H1 (cell line): Measurements from ENCODE around the gene VCX3A. TPM values are rescaled to one million over a fixed set of nuclear protein-coding genes. Genes with fewer than 3 reads are reported as not detected.

Experiments
- MAFK ChIP-seq: IDR thresholded peaks from 2 replicates; pipeline ENCODE4 v1.6.1; 2012; ENCODE audit warnings: low read depth, mild to moderate bottlenecking, improper control_type of control experiment, low read length
- RFX5 ChIP-seq: IDR thresholded peaks from 2 replicates; pipeline ENCODE4 v1.6.1; 2011; ENCODE audit warnings: low read depth, low read length, improper control_type of control experiment, borderline replicate concordance
- TCF12 ChIP-seq: IDR thresholded peaks from 2 replicates; pipeline ENCODE4 v1.6.1; 2011; ENCODE audit warnings: low read depth, mild to moderate bottlenecking, low read length
- polyA plus RNA-seq, 7 experiments: library from polyadenylated mRNA; depleted of rRNA in 3 of 7; stranded (reverse) in 5 of 7; unstranded in 2 of 7; fragments of >200 nt in 5 of 7; fragments of 200-250 nt in 2 of 7; gene quantifications; 1 replicate in 5 of 7; 2 replicates in 1 of 7; 4 replicates in 1 of 7; pipeline versions ENCODE4 v1.2.1 to v1.2.3, GENCODE V29; 2011 to 2013; ENCODE audit warnings: missing spikeins in 2 of 7, mixed read lengths in 2 of 7
- total RNA-seq: library from RNA; stranded (reverse); fragmentation: NEBNext Ultra II Directional; extraction: Animal tissue kit (Norgen Biotek cat#: 25700); gene quantifications from 2 replicates; pipeline ENCODE4 v1.2.1, GENCODE V29; 2021
- TF ChIP-seq, protein P1 (sequence below): fragments of 300-600 bp; sonication (generic); IDR thresholded peaks from 2 replicates; pipeline ENCODE4 v1.7.1; 2012; ENCODE audit warnings: low read length, moderate library complexity, mild to moderate bottlenecking, inconsistent platforms; ENCODE audit not compliant: insufficient replicate concordance
- TF ChIP-seq, protein P2 (sequence below): IDR thresholded peaks from 2 replicates; pipeline ENCODE4 v1.6.1; 2011; ENCODE audit warnings: low read depth, mild to moderate bottlenecking, low read length; ENCODE audit not compliant: insufficient read depth

The VCX3A gene
- total and polyA plus RNA-seq, 2 of the 8 experiments (the other 6 are each of a cell fraction or from before 2014, with no cell fraction given): 0.38 to 0.63 TPM

DNA sequence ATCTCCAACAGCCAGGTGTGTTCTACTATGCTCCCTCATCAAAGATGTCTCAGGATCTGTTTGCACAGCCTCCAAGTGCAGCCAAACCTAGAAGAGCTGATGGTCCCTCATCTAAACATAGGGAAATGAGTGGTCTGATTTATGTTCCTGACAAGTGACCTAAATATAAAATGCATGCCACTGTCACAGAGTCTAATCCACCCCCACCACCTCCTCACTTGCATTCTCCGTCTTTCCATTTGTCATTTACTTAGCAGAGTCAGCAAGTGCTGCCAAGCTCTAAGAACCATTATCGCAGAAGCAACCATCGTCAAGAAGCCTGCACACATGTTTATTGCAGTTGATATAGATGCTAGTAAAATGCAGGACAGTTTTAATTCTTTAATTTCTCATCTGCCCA lies 33.1 kb upstream of the VCX3A start (continued):
- TF ChIP-seq, protein P1, sequence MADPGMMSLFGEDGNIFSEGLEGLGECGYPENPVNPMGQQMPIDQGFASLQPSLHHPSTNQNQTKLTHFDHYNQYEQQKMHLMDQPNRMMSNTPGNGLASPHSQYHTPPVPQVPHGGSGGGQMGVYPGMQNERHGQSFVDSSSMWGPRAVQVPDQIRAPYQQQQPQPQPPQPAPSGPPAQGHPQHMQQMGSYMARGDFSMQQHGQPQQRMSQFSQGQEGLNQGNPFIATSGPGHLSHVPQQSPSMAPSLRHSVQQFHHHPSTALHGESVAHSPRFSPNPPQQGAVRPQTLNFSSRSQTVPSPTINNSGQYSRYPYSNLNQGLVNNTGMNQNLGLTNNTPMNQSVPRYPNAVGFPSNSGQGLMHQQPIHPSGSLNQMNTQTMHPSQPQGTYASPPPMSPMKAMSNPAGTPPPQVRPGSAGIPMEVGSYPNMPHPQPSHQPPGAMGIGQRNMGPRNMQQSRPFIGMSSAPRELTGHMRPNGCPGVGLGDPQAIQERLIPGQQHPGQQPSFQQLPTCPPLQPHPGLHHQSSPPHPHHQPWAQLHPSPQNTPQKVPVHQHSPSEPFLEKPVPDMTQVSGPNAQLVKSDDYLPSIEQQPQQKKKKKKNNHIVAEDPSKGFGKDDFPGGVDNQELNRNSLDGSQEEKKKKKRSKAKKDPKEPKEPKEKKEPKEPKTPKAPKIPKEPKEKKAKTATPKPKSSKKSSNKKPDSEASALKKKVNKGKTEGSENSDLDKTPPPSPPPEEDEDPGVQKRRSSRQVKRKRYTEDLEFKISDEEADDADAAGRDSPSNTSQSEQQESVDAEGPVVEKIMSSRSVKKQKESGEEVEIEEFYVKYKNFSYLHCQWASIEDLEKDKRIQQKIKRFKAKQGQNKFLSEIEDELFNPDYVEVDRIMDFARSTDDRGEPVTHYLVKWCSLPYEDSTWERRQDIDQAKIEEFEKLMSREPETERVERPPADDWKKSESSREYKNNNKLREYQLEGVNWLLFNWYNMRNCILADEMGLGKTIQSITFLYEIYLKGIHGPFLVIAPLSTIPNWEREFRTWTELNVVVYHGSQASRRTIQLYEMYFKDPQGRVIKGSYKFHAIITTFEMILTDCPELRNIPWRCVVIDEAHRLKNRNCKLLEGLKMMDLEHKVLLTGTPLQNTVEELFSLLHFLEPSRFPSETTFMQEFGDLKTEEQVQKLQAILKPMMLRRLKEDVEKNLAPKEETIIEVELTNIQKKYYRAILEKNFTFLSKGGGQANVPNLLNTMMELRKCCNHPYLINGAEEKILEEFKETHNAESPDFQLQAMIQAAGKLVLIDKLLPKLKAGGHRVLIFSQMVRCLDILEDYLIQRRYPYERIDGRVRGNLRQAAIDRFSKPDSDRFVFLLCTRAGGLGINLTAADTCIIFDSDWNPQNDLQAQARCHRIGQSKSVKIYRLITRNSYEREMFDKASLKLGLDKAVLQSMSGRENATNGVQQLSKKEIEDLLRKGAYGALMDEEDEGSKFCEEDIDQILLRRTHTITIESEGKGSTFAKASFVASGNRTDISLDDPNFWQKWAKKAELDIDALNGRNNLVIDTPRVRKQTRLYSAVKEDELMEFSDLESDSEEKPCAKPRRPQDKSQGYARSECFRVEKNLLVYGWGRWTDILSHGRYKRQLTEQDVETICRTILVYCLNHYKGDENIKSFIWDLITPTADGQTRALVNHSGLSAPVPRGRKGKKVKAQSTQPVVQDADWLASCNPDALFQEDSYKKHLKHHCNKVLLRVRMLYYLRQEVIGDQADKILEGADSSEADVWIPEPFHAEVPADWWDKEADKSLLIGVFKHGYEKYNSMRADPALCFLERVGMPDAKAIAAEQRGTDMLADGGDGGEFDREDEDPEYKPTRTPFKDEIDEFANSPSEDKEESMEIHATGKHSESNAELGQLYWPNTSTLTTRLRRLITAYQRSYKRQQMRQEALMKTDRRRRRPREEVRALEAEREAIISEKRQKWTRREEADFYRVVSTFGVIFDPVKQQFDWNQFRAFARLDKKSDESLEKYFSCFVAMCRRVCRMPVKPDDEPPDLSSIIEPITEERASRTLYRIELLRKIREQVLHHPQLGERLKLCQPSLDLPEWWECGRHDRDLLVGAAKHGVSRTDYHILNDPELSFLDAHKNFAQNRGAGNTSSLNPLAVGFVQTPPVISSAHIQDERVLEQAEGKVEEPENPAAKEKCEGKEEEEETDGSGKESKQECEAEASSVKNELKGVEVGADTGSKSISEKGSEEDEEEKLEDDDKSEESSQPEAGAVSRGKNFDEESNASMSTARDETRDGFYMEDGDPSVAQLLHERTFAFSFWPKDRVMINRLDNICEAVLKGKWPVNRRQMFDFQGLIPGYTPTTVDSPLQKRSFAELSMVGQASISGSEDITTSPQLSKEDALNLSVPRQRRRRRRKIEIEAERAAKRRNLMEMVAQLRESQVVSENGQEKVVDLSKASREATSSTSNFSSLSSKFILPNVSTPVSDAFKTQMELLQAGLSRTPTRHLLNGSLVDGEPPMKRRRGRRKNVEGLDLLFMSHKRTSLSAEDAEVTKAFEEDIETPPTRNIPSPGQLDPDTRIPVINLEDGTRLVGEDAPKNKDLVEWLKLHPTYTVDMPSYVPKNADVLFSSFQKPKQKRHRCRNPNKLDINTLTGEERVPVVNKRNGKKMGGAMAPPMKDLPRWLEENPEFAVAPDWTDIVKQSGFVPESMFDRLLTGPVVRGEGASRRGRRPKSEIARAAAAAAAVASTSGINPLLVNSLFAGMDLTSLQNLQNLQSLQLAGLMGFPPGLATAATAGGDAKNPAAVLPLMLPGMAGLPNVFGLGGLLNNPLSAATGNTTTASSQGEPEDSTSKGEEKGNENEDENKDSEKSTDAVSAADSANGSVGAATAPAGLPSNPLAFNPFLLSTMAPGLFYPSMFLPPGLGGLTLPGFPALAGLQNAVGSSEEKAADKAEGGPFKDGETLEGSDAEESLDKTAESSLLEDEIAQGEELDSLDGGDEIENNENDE: no peak
- TF ChIP-seq TCF12 (no peak), MAFK (no peak), RFX5 (no peak)
- TF ChIP-seq, protein P2, sequence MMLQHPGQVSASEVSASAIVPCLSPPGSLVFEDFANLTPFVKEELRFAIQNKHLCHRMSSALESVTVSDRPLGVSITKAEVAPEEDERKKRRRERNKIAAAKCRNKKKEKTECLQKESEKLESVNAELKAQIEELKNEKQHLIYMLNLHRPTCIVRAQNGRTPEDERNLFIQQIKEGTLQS: no peak
